HepG2 (cell line): Measurements from ENCODE around the gene CCDC158. TPM values are rescaled to one million over a fixed set of nuclear protein-coding genes. Genes with fewer than 3 reads are reported as not detected.

Experiments
- ATF7 ChIP-seq, 2 experiments: fragments of 450-650 bp in 1 of 2; sonication (generic) in 1 of 2; formaldehyde crosslinking in 1 of 2; IDR thresholded peaks; 2 replicates each; pipeline versions ENCODE4 v1.4.0 to v1.6.1; 2016 to 2020; ENCODE audit warnings: antibody characterized with exemption in 1 of 2, mild to moderate bottlenecking in 1 of 2, missing genetic modification reagents in 1 of 2
- DMAP1 ChIP-seq: IDR thresholded peaks from 2 replicates; pipeline ENCODE4 v1.6.1; 2016
- DNMT1 ChIP-seq: sonication (generic); formaldehyde crosslinking; IDR thresholded peaks from 2 replicates; pipeline ENCODE4 v1.5.1; 2020; ENCODE audit warnings: mild to moderate bottlenecking, missing genetic modification reagents
- GLI4 ChIP-seq: sonication (generic); formaldehyde crosslinking; IDR thresholded peaks from 2 replicates; pipeline ENCODE4 v1.5.1; 2020; ENCODE audit warnings: missing genetic modification reagents, mild to moderate bottlenecking, moderate library complexity, borderline replicate concordance
- KLF16 ChIP-seq, 2 experiments: sonication (generic) in 1 of 2; formaldehyde crosslinking in 1 of 2; IDR thresholded peaks; 2 replicates each; pipeline versions ENCODE4 v1.6.1 to v1.8.0; 2016 to 2023; ENCODE audit warnings: missing genetic modification reagents in 2 of 2, missing compliant biosample characterization in 1 of 2
- NFKB2 ChIP-seq: sonication (generic); formaldehyde crosslinking; IDR thresholded peaks from 2 replicates; pipeline ENCODE4 v1.4.0; 2020; ENCODE audit warnings: missing genetic modification reagents, borderline replicate concordance
- SETDB1 ChIP-seq: sonication (generic); formaldehyde crosslinking; IDR thresholded peaks from 2 replicates; pipeline ENCODE4 v1.5.1; 2020; ENCODE audit warnings: missing genetic modification reagents, mild to moderate bottlenecking, borderline replicate concordance
- ZBTB1 ChIP-seq: sonication (generic); formaldehyde crosslinking; IDR thresholded peaks from 2 replicates; pipeline ENCODE4 v1.4.0; 2020; ENCODE audit warnings: missing genetic modification reagents, borderline replicate concordance
- ZMAT5 ChIP-seq: sonication (generic); formaldehyde crosslinking; IDR thresholded peaks from 2 replicates; pipeline ENCODE4 v1.5.0; 2020; ENCODE audit warnings: mild to moderate bottlenecking, low read depth, missing genetic modification reagents, borderline replicate concordance
- ZNF329 ChIP-seq: sonication (generic); formaldehyde crosslinking; IDR thresholded peaks from 2 replicates; pipeline ENCODE4 v1.9.0; 2021; ENCODE audit warnings: low read depth, mild to moderate bottlenecking, missing genetic modification reagents
- ZNF446 ChIP-seq: sonication (generic); formaldehyde crosslinking; IDR thresholded peaks from 2 replicates; pipeline ENCODE4 v1.5.0; 2020; ENCODE audit warnings: mild to moderate bottlenecking, missing genetic modification reagents
- ZNF770 ChIP-seq: sonication (generic); formaldehyde crosslinking; IDR thresholded peaks from 2 replicates; pipeline ENCODE4 v1.5.0; 2020; ENCODE audit warnings: mild to moderate bottlenecking, missing genetic modification reagents
- ZNF772 ChIP-seq: sonication (generic); formaldehyde crosslinking; IDR thresholded peaks from 2 replicates; pipeline ENCODE4 v1.5.0; 2020; ENCODE audit warnings: mild to moderate bottlenecking, missing genetic modification reagents
- ZSCAN12 ChIP-seq: sonication (generic); formaldehyde crosslinking; IDR thresholded peaks from 2 replicates; pipeline ENCODE4 v1.9.0; 2021; ENCODE audit warnings: mild to moderate bottlenecking, missing genetic modification reagents
- polyA plus RNA-seq, 8 experiments: library from polyadenylated mRNA; depleted of rRNA in 3 of 8; stranded (reverse) in 7 of 8; unstranded in 1 of 8; fragments of >200 nt; fragmentation: Illumina TruSeq in 4 of 8; extraction: Trizol in 4 of 8; gene quantifications; 2 replicates each; pipeline versions ENCODE4 v1.2.1 to v1.2.3, GENCODE V29; 2011 to 2016; ENCODE audit warnings: low read depth in 4 of 8, missing spikeins in 1 of 8, mixed read lengths in 1 of 8; ENCODE audit not compliant: insufficient read depth in 1 of 8
- total RNA-seq, 5 experiments: library from RNA; depleted of rRNA; stranded (reverse); fragments of >200 nt; fragmentation: Illumina TruSeq; extraction: Trizol; gene quantifications; 2 replicates each; pipeline ENCODE4 v1.2.3, GENCODE V29; 2016; ENCODE audit warnings: low read depth in 1 of 5
- TF ChIP-seq, protein P1 (sequence below): sonication (generic); formaldehyde crosslinking; IDR thresholded peaks from 2 replicates; pipeline ENCODE4 v1.4.0; 2020; ENCODE audit warnings: missing genetic modification reagents, borderline replicate concordance
- TF ChIP-seq, protein P2 (sequence below): sonication (generic); formaldehyde crosslinking; conservative IDR thresholded peaks from 2 replicates; pipeline ENCODE4 v1.8.0; 2022; ENCODE audit warnings: mild to moderate bottlenecking, moderate library complexity, missing genetic modification reagents
- TF ChIP-seq, protein P3 (sequence below): sonication (generic); formaldehyde crosslinking; IDR thresholded peaks from 2 replicates; pipeline ENCODE4 v1.9.0; 2022; ENCODE audit warnings: missing genetic modification reagents, mild to moderate bottlenecking, borderline replicate concordance

Gene CCDC158
- total and polyA plus RNA-seq, 2 of the 13 experiments (the other 11 are each of a cell fraction or from before 2014, with no cell fraction given): not detected

DNA sequence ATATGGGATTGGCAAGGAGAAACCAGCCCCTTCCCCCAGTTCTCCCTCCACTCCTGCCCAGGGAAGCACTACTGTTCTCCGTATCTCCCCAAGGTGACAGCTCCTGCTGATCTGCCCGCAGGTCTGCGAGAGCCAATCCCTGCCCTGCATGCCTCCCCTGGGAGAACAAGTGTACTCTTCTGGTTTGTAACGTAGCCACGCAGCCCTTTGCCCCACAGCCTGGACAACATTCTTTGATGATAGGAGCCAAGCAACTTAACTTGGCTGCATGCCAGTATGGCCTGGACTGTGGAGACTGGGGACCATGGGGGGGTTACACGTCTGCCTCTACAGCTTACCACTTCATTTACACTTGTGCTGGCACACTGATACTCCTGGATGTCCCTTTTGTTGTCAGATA is 112.4 kb downstream of the CCDC158 start (continued):
- TF ChIP-seq, protein P1, sequence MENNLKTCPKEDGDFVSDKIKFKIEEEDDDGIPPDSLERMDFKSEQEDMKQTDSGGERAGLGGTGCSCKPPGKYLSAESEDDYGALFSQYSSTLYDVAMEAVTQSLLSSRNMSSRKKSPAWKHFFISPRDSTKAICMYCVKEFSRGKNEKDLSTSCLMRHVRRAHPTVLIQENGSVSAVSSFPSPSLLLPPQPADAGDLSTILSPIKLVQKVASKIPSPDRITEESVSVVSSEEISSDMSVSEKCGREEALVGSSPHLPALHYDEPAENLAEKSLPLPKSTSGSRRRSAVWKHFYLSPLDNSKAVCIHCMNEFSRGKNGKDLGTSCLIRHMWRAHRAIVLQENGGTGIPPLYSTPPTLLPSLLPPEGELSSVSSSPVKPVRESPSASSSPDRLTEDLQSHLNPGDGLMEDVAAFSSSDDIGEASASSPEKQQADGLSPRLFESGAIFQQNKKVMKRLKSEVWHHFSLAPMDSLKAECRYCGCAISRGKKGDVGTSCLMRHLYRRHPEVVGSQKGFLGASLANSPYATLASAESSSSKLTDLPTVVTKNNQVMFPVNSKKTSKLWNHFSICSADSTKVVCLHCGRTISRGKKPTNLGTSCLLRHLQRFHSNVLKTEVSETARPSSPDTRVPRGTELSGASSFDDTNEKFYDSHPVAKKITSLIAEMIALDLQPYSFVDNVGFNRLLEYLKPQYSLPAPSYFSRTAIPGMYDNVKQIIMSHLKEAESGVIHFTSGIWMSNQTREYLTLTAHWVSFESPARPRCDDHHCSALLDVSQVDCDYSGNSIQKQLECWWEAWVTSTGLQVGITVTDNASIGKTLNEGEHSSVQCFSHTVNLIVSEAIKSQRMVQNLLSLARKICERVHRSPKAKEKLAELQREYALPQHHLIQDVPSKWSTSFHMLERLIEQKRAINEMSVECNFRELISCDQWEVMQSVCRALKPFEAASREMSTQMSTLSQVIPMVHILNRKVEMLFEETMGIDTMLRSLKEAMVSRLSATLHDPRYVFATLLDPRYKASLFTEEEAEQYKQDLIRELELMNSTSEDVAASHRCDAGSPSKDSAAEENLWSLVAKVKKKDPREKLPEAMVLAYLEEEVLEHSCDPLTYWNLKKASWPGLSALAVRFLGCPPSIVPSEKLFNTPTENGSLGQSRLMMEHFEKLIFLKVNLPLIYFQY: no peak
- TF ChIP-seq KLF16 (CRISPR knock-in tag; IDR thresholded peaks at IDR 0.05): no peak
- no peak for TF ChIP-seq ZNF772 (CRISPR knock-in tag)
- TF ChIP-seq, protein P2, sequence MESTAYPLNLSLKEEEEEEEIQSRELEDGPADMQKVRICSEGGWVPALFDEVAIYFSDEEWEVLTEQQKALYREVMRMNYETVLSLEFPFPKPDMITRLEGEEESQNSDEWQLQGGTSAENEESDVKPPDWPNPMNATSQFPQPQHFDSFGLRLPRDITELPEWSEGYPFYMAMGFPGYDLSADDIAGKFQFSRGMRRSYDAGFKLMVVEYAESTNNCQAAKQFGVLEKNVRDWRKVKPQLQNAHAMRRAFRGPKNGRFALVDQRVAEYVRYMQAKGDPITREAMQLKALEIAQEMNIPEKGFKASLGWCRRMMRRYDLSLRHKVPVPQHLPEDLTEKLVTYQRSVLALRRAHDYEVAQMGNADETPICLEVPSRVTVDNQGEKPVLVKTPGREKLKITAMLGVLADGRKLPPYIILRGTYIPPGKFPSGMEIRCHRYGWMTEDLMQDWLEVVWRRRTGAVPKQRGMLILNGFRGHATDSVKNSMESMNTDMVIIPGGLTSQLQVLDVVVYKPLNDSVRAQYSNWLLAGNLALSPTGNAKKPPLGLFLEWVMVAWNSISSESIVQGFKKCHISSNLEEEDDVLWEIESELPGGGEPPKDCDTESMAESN (CRISPR knock-in tag): no peak
- no peak for TF ChIP-seq ZSCAN12 (CRISPR knock-in tag)
- TF ChIP-seq ATF7 (IDR thresholded peaks at IDR 0.05): no peak
- TF ChIP-seq ATF7 (CRISPR knock-in tag; IDR thresholded peaks at IDR 0.05): no peak
- 0 out of 2 replicates have a peak, but pooled peaks have one; percentile 44 for TF ChIP-seq DMAP1
- TF ChIP-seq ZMAT5: no peak
- TF ChIP-seq SETDB1 (CRISPR knock-in tag): no peak
- TF ChIP-seq GLI4 (CRISPR knock-in tag): no peak
- TF ChIP-seq ZNF329 (CRISPR knock-in tag): no peak
- no peak for TF ChIP-seq DNMT1 (CRISPR knock-in tag)
- TF ChIP-seq NFKB2 (CRISPR knock-in tag): no peak
- TF ChIP-seq, protein P3, sequence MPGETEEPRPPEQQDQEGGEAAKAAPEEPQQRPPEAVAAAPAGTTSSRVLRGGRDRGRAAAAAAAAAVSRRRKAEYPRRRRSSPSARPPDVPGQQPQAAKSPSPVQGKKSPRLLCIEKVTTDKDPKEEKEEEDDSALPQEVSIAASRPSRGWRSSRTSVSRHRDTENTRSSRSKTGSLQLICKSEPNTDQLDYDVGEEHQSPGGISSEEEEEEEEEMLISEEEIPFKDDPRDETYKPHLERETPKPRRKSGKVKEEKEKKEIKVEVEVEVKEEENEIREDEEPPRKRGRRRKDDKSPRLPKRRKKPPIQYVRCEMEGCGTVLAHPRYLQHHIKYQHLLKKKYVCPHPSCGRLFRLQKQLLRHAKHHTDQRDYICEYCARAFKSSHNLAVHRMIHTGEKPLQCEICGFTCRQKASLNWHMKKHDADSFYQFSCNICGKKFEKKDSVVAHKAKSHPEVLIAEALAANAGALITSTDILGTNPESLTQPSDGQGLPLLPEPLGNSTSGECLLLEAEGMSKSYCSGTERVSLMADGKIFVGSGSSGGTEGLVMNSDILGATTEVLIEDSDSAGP: peak; percentile 31; the same call in 1 of the 2 replicates
- no peak for TF ChIP-seq ZNF446
- TF ChIP-seq ZBTB1: no peak
- TF ChIP-seq ZNF770 (CRISPR knock-in tag): no peak
